NCI-H1048 (cell line): ENCODE measurements around the gene PRDM1.

ENCODE experiments used
- DNase-seq: peaks from one replicate; lab custom pipeline; 2025; lab: John Stamatoyannopoulos, UW

PRDM1 gene

GRCh38 chr6:106116125-106116832 is 30.1 kb downstream of the PRDM1 start:
- no peak for DNase-seq

GRCh38 chr6:106117579-106117978 is 31.4 kb downstream of the PRDM1 start:
- no peak for DNase-seq

- no peak for DNase-seq
Observed at GRCh38 chr6:106118835-106119431, 32.8 kb downstream of the PRDM1 start.

GRCh38 chr6:106119546-106119945 is 33.4 kb downstream of the PRDM1 start:
- no peak for DNase-seq

GRCh38 chr6:106120006-106120405 is 33.9 kb downstream of the PRDM1 start:
- DNase-seq: no peak

GRCh38 chr6:106120406-106120805 is 34.3 kb downstream of the PRDM1 start:
- no peak for DNase-seq

GRCh38 chr6:106122306-106122918 is 36.3 kb downstream of the PRDM1 start:
- no peak for DNase-seq

GRCh38 chr6:106122938-106123656 is 37.0 kb downstream of the PRDM1 start:
- DNase-seq: no peak

- no peak for DNase-seq
Observed at GRCh38 chr6:106124015-106124414, 37.9 kb downstream of the PRDM1 start.

- no peak for DNase-seq
Observed at GRCh38 chr6:106124437-106125430, 38.6 kb downstream of the PRDM1 start.

- no peak for DNase-seq
Observed at GRCh38 chr6:106125925-106126435, 39.8 kb downstream of the PRDM1 start.

- no peak for DNase-seq
Observed at GRCh38 chr6:106126482-106126881, 40.3 kb downstream of the PRDM1 start.

GRCh38 chr6:106128981-106129781 is 43.0 kb downstream of the PRDM1 start:
- peak; percentile 84 for DNase-seq

- no peak for DNase-seq
Observed at GRCh38 chr6:106132153-106132698, 46.1 kb downstream of the PRDM1 start.

GRCh38 chr6:106133040-106133439 is 46.9 kb downstream of the PRDM1 start:
- peak; percentile 26 for DNase-seq

- no peak for DNase-seq
Observed at GRCh38 chr6:106134087-106134770, 48.1 kb downstream of the PRDM1 start.

GRCh38 chr6:106134906-106135634 is 48.9 kb downstream of the PRDM1 start:
- DNase-seq: no peak

- no peak for DNase-seq
Observed at GRCh38 chr6:106135911-106136571, 49.9 kb downstream of the PRDM1 start.
